Keratinocyte (primary cell): Measurements from ENCODE around the gene SRF.

Experiments
- CTCF ChIP-seq, 3 experiments: IDR thresholded peaks in 1 of 3; conservative IDR thresholded peaks in 1 of 3; optimal IDR thresholded peaks in 1 of 3; 2 replicates in 2 of 3; 3 replicates in 1 of 3; pipeline versions ENCODE3 to v1.5.1; 2011; ENCODE audit warnings: low read length in 3 of 3, mild to moderate bottlenecking in 3 of 3, moderate library complexity in 2 of 3, control low read depth in 1 of 3, inconsistent platforms in 1 of 3; ENCODE audit not compliant: insufficient read depth in 2 of 3; ENCODE audit errors: extremely low read depth in 1 of 3
- EZH2 ChIP-seq: IDR thresholded peaks from one replicate; pipeline ENCODE4 v1.6.1; 2012; ENCODE audit warnings: inconsistent platforms, mild to moderate bottlenecking, low read length, moderate library complexity

- no peak for TF ChIP-seq CTCF (optimal IDR thresholded peaks at IDR 0.05 in 1 of 3, IDR thresholded peaks at IDR 0.05 in 1 of 3, conservative IDR thresholded peaks at IDR 0.05 in 1 of 3; ENCODE audit: extremely low read depth in 1 of 3, insufficient read depth in 2 of 3, low read length in 3 of 3)
- no peak for TF ChIP-seq EZH2
Measured at GRCh38 chr6:43222418-43223059, 51.5 kb downstream of the SRF start.
